Brain microvascular endothelial cell (primary cell): ENCODE measurements around the gene MAML2.

Source experiments
- DNase-seq: peaks from one replicate; pipeline ENCODE4 v3.0.0-alpha.2; 2020
- H3K27ac ChIP-seq: fragments of 250-450 bp; sonication (Bioruptor Pico); 2 replicates; pipeline ENCODE4 v1.5.1; 2020; ENCODE audit warnings: mild to moderate bottlenecking, moderate library complexity
- H3K27me3 ChIP-seq: fragments of 250-450 bp; sonication (Bioruptor Pico); replicated peaks from 2 replicates; pipeline ENCODE4 v1.5.1; 2020; ENCODE audit warnings: mild to moderate bottlenecking
- H3K36me3 ChIP-seq: fragments of 250-450 bp; sonication (Bioruptor Pico); replicated peaks from 2 replicates; pipeline ENCODE4 v1.5.1; 2020; ENCODE audit warnings: mild to moderate bottlenecking
- H3K4me3 ChIP-seq: 2 replicates; pipeline ENCODE4 v1.5.1; 2011; ENCODE audit warnings: low read depth, mild to moderate bottlenecking, control low read depth, low read length, moderate library complexity
- in situ Hi-C: cut with HindIII; loops from 2 replicates; pipeline ENCODE4 v1.10.0; 2017; ENCODE audit warnings: low sequenced_read_pairs, low pct_ligation_motif_present
- TF ChIP-seq, protein P1 (sequence below): IDR thresholded peaks from 2 replicates; pipeline ENCODE4 v1.5.1; 2011; ENCODE audit warnings: low read depth, mild to moderate bottlenecking, moderate library complexity, low read length, control low read depth, inconsistent platforms; ENCODE audit errors: missing control alignments

MAML2 gene

GRCh38 chr11:96322775-96323641, 20.0 kb downstream of the MAML2 start:
- no peaks in the 10 kb centered on the region for H3K27me3 ChIP-seq
- no peak for DNase-seq
- TF ChIP-seq, protein P1, sequence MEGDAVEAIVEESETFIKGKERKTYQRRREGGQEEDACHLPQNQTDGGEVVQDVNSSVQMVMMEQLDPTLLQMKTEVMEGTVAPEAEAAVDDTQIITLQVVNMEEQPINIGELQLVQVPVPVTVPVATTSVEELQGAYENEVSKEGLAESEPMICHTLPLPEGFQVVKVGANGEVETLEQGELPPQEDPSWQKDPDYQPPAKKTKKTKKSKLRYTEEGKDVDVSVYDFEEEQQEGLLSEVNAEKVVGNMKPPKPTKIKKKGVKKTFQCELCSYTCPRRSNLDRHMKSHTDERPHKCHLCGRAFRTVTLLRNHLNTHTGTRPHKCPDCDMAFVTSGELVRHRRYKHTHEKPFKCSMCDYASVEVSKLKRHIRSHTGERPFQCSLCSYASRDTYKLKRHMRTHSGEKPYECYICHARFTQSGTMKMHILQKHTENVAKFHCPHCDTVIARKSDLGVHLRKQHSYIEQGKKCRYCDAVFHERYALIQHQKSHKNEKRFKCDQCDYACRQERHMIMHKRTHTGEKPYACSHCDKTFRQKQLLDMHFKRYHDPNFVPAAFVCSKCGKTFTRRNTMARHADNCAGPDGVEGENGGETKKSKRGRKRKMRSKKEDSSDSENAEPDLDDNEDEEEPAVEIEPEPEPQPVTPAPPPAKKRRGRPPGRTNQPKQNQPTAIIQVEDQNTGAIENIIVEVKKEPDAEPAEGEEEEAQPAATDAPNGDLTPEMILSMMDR = no peak
- in situ Hi-C loops = no loop called here
- H3K4me3 ChIP-seq = no peak overlapping the region
- peaks cover 3% of the 10 kb centered on the region for H3K36me3 ChIP-seq
- peak overlapping the region; percentile 43 for H3K27ac ChIP-seq

GRCh38 chr11:96321091-96321490, 21.9 kb downstream of the MAML2 start:
- no peak overlapping the region for H3K27ac ChIP-seq
- DNase-seq = no peak
- H3K4me3 ChIP-seq = no peak overlapping the region
- TF ChIP-seq, protein P1 = no peak
- H3K36me3 ChIP-seq = peaks cover under 1% of the 10 kb centered on the region
- H3K27me3 ChIP-seq = no peaks in the 10 kb centered on the region
- in situ Hi-C loops = no loop called here

- DNase-seq = no peak
- in situ Hi-C loops = no loop called here
- TF ChIP-seq, protein P1 = no peak
- Histone ChIP-seq H3K4me3 (no peak overlapping the region), H3K36me3 (no peaks in the 10 kb centered on the region), H3K27me3 (no peaks in the 10 kb centered on the region), H3K27ac (no peak overlapping the region)
These were observed 22.9 kb downstream of the MAML2 start for GRCh38 chr11:96319898-96320656.

DNA sequence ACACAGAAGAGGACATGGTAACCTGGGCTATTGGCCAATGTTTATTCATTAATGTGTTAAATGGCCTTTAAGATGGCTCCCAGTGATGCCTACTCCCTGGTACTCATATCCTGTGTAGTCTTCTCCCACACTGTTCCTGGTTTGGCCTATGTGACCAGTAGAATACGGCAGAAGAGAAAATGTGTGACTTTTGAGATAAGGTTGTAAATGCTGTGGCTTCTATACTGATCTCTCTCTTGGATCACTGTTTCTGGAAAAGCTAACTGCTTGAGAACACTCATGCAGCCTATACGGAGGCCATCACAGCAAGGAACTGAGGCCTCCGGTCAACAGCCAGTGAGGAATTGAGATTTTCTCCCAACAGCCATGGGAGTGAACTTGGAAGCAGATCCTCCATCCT, 24.1 kb downstream of the MAML2 start:
- Histone ChIP-seq H3K27ac (no peak overlapping the region), H3K27me3 (no peaks in the 10 kb centered on the region), H3K4me3 (no peak overlapping the region), H3K36me3 (no peaks in the 10 kb centered on the region)
- in situ Hi-C loops = no loop called here
- DNase-seq = no peak
- TF ChIP-seq, protein P1 = no peak

DNA sequence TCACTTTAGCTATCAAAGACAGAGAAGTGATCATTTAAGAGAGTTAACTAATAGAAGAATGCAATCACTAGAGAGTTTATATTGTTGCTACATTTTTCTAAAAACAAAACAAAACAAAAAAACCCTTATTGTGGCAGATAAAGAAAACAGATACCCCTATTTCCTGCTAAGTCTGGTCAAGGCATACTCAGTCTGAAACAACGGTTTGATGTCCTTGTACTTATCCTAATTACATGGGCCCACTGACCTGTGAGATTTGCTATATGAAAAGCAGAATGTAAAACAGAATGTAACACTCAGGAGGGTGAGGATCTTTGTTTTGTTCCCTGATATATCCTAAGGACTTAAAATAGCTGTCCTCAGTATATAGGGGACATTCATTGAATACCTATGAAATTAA, 24.6 kb downstream of the MAML2 start:
- in situ Hi-C loops = no loop called here
- H3K36me3 ChIP-seq = no peaks in the 10 kb centered on the region
- no peak for DNase-seq
- TF ChIP-seq, protein P1 = no peak
- H3K27ac ChIP-seq = no peak overlapping the region
- H3K4me3 ChIP-seq = no peak overlapping the region
- no peaks in the 10 kb centered on the region for H3K27me3 ChIP-seq
